HepG2 (cell line): Measurements from ENCODE around the gene PTPRU. TPM values are rescaled to one million over a fixed set of nuclear protein-coding genes. Genes with fewer than 3 reads are reported as not detected.

Source experiments
- CREM ChIP-seq, 2 experiments: sonication (generic) in 1 of 2; formaldehyde crosslinking in 1 of 2; IDR thresholded peaks; 2 replicates each; pipeline versions ENCODE4 v1.4.0 to v1.6.1; 2016 to 2020; ENCODE audit warnings: antibody characterized with exemption in 1 of 2, mild to moderate bottlenecking in 1 of 2, missing genetic modification reagents in 1 of 2
- EZH2 ChIP-seq: conservative IDR thresholded peaks from 2 replicates; pipeline ENCODE4 v1.6.1; 2012; ENCODE audit warnings: mild to moderate bottlenecking, low read depth, low read length, moderate library complexity
- FOXA3 ChIP-seq: IDR thresholded peaks from 2 replicates; pipeline ENCODE4 v1.6.1; 2016; ENCODE audit warnings: missing genetic modification reagents, missing compliant biosample characterization
- GFI1 ChIP-seq: sonication (generic); formaldehyde crosslinking; IDR thresholded peaks from 2 replicates; pipeline ENCODE4 v1.5.0; 2020; ENCODE audit warnings: missing genetic modification reagents, mild to moderate bottlenecking, borderline replicate concordance
- HNF4A ChIP-seq: sonication (generic); formaldehyde crosslinking; IDR thresholded peaks from 2 replicates; pipeline ENCODE4 v1.4.0; 2020; ENCODE audit warnings: missing genetic modification reagents
- IKZF4 ChIP-seq: sonication (generic); formaldehyde crosslinking; IDR thresholded peaks from 2 replicates; pipeline ENCODE4 v1.5.1; 2020; ENCODE audit warnings: borderline replicate concordance, mild to moderate bottlenecking, low read depth, missing genetic modification reagents; ENCODE audit errors: not compliant biosample characterization
- JUN ChIP-seq: sonication (generic); formaldehyde crosslinking; IDR thresholded peaks from 2 replicates; pipeline ENCODE4 v1.4.0; 2020; ENCODE audit warnings: mild to moderate bottlenecking, missing genetic modification reagents
- NCOR1 ChIP-seq: fragments of 200-600 bp; sonication (generic); IDR thresholded peaks from 2 replicates; pipeline ENCODE4 v1.7.0; 2017; ENCODE audit warnings: antibody characterized with exemption, low read length, borderline replicate concordance
- NFE2L1 ChIP-seq: sonication (generic); formaldehyde crosslinking; IDR thresholded peaks from 2 replicates; pipeline ENCODE4 v1.4.0; 2020; ENCODE audit warnings: missing genetic modification reagents, mild to moderate bottlenecking, borderline replicate concordance
- NR2F1 ChIP-seq, 2 experiments: fragments of 450-650 bp in 1 of 2; formaldehyde crosslinking in 1 of 2; IDR thresholded peaks; 2 replicates each; pipeline versions ENCODE4 v1.5.0 to v1.6.1; 2016 to 2020; ENCODE audit warnings: mild to moderate bottlenecking in 1 of 2, missing compliant biosample characterization in 1 of 2, missing genetic modification reagents in 1 of 2, moderate library complexity in 1 of 2
- NR2F6 ChIP-seq, 2 experiments: IDR thresholded peaks; 2 replicates each; pipeline ENCODE4 v1.6.1; 2016; ENCODE audit warnings: antibody characterized with exemption in 1 of 2, mild to moderate bottlenecking in 1 of 2
- RARA ChIP-seq: IDR thresholded peaks from 2 replicates; pipeline ENCODE4 v1.6.1; 2016; ENCODE audit warnings: missing genetic modification reagents, missing compliant biosample characterization
- TBL1XR1 ChIP-seq: fragments of 150-350 bp; IDR thresholded peaks from 2 replicates; pipeline ENCODE4 v1.6.1; 2014; ENCODE audit warnings: borderline replicate concordance, low read length; ENCODE audit not compliant: partially characterized antibody
- ZFP36L2 ChIP-seq: sonication (generic); formaldehyde crosslinking; IDR thresholded peaks from 2 replicates; pipeline ENCODE4 v1.4.0; 2020; ENCODE audit warnings: missing genetic modification reagents
- ZMYM2 ChIP-seq: sonication (generic); formaldehyde crosslinking; IDR thresholded peaks from 2 replicates; pipeline ENCODE4 v1.8.0; 2022; ENCODE audit warnings: mild to moderate bottlenecking, missing genetic modification reagents
- ZNF331 ChIP-seq: sonication (generic); formaldehyde crosslinking; IDR thresholded peaks from 2 replicates; pipeline ENCODE4 v1.4.0; 2020; ENCODE audit warnings: missing genetic modification reagents
- ZNF33B ChIP-seq: sonication (generic); formaldehyde crosslinking; IDR thresholded peaks from 2 replicates; pipeline ENCODE4 v1.5.1; 2020; ENCODE audit warnings: mild to moderate bottlenecking, missing genetic modification reagents
- ZNF670 ChIP-seq: sonication (generic); formaldehyde crosslinking; IDR thresholded peaks from 2 replicates; pipeline ENCODE4 v1.8.0; 2022; ENCODE audit warnings: mild to moderate bottlenecking, missing genetic modification reagents, borderline replicate concordance
- ZNF703 ChIP-seq: sonication (generic); formaldehyde crosslinking; IDR thresholded peaks from 2 replicates; pipeline ENCODE4 v1.5.1; 2020; ENCODE audit warnings: missing genetic modification reagents, mild to moderate bottlenecking, moderate library complexity, borderline replicate concordance
- ZNF713 ChIP-seq: sonication (generic); formaldehyde crosslinking; IDR thresholded peaks from 2 replicates; pipeline ENCODE4 v1.4.0; 2020; ENCODE audit warnings: mild to moderate bottlenecking, missing genetic modification reagents
- ZNF777 ChIP-seq: sonication (generic); formaldehyde crosslinking; IDR thresholded peaks from 2 replicates; pipeline ENCODE4 v1.4.0; 2020; ENCODE audit warnings: missing genetic modification reagents
- polyA plus RNA-seq, 8 experiments: library from polyadenylated mRNA; depleted of rRNA in 3 of 8; stranded (reverse) in 7 of 8; unstranded in 1 of 8; fragments of >200 nt; fragmentation: Illumina TruSeq in 4 of 8; extraction: Trizol in 4 of 8; gene quantifications; 2 replicates each; pipeline versions ENCODE4 v1.2.1 to v1.2.3, GENCODE V29; 2011 to 2016; ENCODE audit warnings: low read depth in 4 of 8, missing spikeins in 1 of 8, mixed read lengths in 1 of 8; ENCODE audit not compliant: insufficient read depth in 1 of 8
- total RNA-seq, 5 experiments: library from RNA; depleted of rRNA; stranded (reverse); fragments of >200 nt; fragmentation: Illumina TruSeq; extraction: Trizol; gene quantifications; 2 replicates each; pipeline ENCODE4 v1.2.3, GENCODE V29; 2016; ENCODE audit warnings: low read depth in 1 of 5
- TF ChIP-seq, protein P1 (sequence below): sonication (generic); formaldehyde crosslinking; IDR thresholded peaks from 2 replicates; pipeline ENCODE4 v1.5.0; 2020; ENCODE audit warnings: mild to moderate bottlenecking, missing genetic modification reagents, borderline replicate concordance
- TF ChIP-seq, protein P2 (sequence below): sonication (generic); formaldehyde crosslinking; IDR thresholded peaks from 2 replicates; pipeline ENCODE4 v1.9.0; 2021; ENCODE audit warnings: missing genetic modification reagents, borderline replicate concordance

The PTPRU gene
- total and polyA plus RNA-seq, 2 of the 13 experiments (the other 11 are each of a cell fraction or from before 2014, with no cell fraction given): 21.6 to 22.3 TPM

DNA sequence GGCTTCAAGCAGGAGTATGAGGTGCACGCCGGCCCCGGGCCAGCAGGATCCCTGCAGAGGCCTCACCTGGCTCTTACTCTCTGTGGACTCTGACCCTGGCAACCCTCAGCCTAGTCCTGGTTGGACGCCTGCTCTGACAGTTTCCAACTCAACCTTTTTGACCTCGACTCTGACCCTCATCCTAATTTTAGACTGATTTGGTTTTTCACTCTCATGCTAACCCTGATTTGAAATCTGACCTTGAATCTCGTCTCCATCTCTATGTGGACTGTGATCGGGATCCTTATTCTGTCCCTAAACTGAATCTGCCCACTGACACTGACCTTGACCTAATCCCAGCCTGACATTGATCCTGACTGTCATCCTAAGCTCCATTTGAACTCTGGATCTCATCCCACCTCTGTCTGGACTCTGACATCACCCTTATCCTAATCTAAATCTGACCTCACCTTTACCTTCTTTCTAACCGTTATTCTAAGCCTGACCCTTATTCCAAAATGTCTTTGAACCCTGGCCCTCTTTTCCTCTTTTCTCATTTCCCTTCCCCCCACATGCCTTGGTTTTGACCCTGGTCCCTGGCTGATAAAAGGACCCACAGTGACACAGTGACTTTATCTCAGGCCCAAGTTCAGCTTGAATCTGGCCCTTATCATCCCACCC lies 67.8 kb downstream of the PTPRU start (continued):
- TF ChIP-seq TBL1XR1 (peak; percentile 92), ZFP36L2 (CRISPR knock-in tag) (no peak), ZNF713 (CRISPR knock-in tag) (no peak), ZNF33B (no peak), NCOR1 (peak; percentile 90; the same call in 1 of the 2 replicates), ZNF703 (CRISPR knock-in tag) (no peak), RARA (CRISPR knock-in tag) (peak; percentile 88), FOXA3 (no peak), GFI1 (no peak), NR2F6 (IDR thresholded peaks at IDR 0.05) (peak; percentile 75; the same call in 1 of the 2 replicates), NR2F6 (CRISPR knock-in tag; IDR thresholded peaks at IDR 0.05) (peak; percentile 16; the same call in 1 of the 2 replicates), HNF4A (CRISPR knock-in tag) (peak; percentile 71), ZNF777 (CRISPR knock-in tag) (no peak), ZMYM2 (CRISPR knock-in tag) (0 out of 2 replicates have a peak, but pooled peaks have one; percentile 50), NR2F1 (CRISPR knock-in tag; IDR thresholded peaks at IDR 0.05) (peak in 1 of 2 experiments; percentile 62; a peak in 2 of 4 replicates), ZNF670 (no peak), EZH2 (no peak), IKZF4 (CRISPR knock-in tag) (no peak), CREM (IDR thresholded peaks at IDR 0.05) (0 out of 2 replicates have a peak, but pooled peaks have one; percentile 12), CREM (CRISPR knock-in tag; IDR thresholded peaks at IDR 0.05) (no peak), JUN (no peak), NFE2L1 (CRISPR knock-in tag) (no peak), ZNF331 (CRISPR knock-in tag) (no peak)
- TF ChIP-seq, protein P1, sequence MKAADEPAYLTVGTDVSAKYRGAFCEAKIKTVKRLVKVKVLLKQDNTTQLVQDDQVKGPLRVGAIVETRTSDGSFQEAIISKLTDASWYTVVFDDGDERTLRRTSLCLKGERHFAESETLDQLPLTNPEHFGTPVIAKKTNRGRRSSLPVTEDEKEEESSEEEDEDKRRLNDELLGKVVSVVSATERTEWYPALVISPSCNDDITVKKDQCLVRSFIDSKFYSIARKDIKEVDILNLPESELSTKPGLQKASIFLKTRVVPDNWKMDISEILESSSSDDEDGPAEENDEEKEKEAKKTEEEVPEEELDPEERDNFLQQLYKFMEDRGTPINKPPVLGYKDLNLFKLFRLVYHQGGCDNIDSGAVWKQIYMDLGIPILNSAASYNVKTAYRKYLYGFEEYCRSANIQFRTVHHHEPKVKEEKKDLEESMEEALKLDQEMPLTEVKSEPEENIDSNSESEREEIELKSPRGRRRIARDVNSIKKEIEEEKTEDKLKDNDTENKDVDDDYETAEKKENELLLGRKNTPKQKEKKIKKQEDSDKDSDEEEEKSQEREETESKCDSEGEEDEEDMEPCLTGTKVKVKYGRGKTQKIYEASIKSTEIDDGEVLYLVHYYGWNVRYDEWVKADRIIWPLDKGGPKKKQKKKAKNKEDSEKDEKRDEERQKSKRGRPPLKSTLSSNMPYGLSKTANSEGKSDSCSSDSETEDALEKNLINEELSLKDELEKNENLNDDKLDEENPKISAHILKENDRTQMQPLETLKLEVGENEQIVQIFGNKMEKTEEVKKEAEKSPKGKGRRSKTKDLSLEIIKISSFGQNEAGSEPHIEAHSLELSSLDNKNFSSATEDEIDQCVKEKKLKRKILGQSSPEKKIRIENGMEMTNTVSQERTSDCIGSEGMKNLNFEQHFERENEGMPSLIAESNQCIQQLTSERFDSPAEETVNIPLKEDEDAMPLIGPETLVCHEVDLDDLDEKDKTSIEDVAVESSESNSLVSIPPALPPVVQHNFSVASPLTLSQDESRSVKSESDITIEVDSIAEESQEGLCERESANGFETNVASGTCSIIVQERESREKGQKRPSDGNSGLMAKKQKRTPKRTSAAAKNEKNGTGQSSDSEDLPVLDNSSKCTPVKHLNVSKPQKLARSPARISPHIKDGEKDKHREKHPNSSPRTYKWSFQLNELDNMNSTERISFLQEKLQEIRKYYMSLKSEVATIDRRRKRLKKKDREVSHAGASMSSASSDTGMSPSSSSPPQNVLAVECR (CRISPR knock-in tag): peak; percentile 12; the same call in 1 of the 2 replicates
- TF ChIP-seq, protein P2, sequence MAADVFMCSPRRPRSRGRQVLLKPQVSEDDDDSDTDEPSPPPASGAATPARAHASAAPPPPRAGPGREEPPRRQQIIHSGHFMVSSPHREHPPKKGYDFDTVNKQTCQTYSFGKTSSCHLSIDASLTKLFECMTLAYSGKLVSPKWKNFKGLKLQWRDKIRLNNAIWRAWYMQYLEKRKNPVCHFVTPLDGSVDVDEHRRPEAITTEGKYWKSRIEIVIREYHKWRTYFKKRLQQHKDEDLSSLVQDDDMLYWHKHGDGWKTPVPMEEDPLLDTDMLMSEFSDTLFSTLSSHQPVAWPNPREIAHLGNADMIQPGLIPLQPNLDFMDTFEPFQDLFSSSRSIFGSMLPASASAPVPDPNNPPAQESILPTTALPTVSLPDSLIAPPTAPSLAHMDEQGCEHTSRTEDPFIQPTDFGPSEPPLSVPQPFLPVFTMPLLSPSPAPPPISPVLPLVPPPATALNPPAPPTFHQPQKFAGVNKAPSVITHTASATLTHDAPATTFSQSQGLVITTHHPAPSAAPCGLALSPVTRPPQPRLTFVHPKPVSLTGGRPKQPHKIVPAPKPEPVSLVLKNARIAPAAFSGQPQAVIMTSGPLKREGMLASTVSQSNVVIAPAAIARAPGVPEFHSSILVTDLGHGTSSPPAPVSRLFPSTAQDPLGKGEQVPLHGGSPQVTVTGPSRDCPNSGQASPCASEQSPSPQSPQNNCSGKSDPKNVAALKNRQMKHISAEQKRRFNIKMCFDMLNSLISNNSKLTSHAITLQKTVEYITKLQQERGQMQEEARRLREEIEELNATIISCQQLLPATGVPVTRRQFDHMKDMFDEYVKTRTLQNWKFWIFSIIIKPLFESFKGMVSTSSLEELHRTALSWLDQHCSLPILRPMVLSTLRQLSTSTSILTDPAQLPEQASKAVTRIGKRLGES: no peak
